Measurements from ENCODE around the gene SPDYE17.
"Not testable (repeated sequence)": the region's sequence is repeated elsewhere in the genome, so short reads cannot be mapped to it uniquely, and the experiment has no call there.

The SPDYE17 gene

GRCh38 chr7:77065869-77066268, 33.7 kb upstream of the SPDYE17 start:
- POLR2A ChIA-PET, DNase-seq, CTCF ChIA-PET: not testable (repeated sequence)

GRCh38 chr7:77063732-77064131, 31.6 kb upstream of the SPDYE17 start:
- H3K4me1 ChIP-seq (ENCODE audit: control extremely low read depth in 1 of 4, control insufficient read depth in 4 of 4, insufficient read depth in 4 of 4, low read length in 3 of 4); H3K27me3 ChIP-seq (replicated peaks in 2 of 5; ENCODE audit: control insufficient read depth in 4 of 5, insufficient read depth in 5 of 5, low read length in 4 of 5); H3K36me3 ChIP-seq (ENCODE audit: control insufficient read depth in 4 of 4, insufficient read depth in 4 of 4, low read length in 3 of 4); CTCF ChIA-PET; DNase-seq; H3K4me3 ChIP-seq (ENCODE audit: control insufficient read depth in 1 of 7, extremely low read depth in 1 of 7, insufficient read depth in 4 of 7, low read depth in 2 of 7, low read length in 6 of 7); H3K27ac ChIP-seq (ENCODE audit: insufficient read depth in 1 of 2, low read depth in 1 of 2, low read length in 2 of 2, poor library complexity in 1 of 2, severe bottlenecking in 2 of 2); H3K9me3 ChIP-seq (ENCODE audit: control extremely low read depth in 1 of 5, control insufficient read depth in 4 of 5, insufficient read depth in 2 of 5, low read depth in 1 of 5, low read length in 4 of 5); POLR2A ChIA-PET: not testable (repeated sequence)
- WGBS (ENCODE audit: insufficient coverage) = 100% methylated on average over 1 of the region's 4 CpGs

More at GRCh38 chr7:77065869-77066268, 33.7 kb upstream of the SPDYE17 start:
- not testable (repeated sequence) for H3K27ac ChIP-seq (ENCODE audit: insufficient read depth in 1 of 2, low read depth in 1 of 2, low read length in 2 of 2, poor library complexity in 1 of 2, severe bottlenecking in 2 of 2); H3K27me3 ChIP-seq (replicated peaks in 2 of 5; ENCODE audit: control insufficient read depth in 4 of 5, insufficient read depth in 5 of 5, low read length in 4 of 5); H3K4me1 ChIP-seq (ENCODE audit: control extremely low read depth in 1 of 4, control insufficient read depth in 4 of 4, insufficient read depth in 4 of 4, low read length in 3 of 4); H3K9me3 ChIP-seq (ENCODE audit: control extremely low read depth in 1 of 5, control insufficient read depth in 4 of 5, insufficient read depth in 2 of 5, low read depth in 1 of 5, low read length in 4 of 5); H3K36me3 ChIP-seq (ENCODE audit: control insufficient read depth in 4 of 4, insufficient read depth in 4 of 4, low read length in 3 of 4); H3K4me3 ChIP-seq (ENCODE audit: control insufficient read depth in 1 of 7, extremely low read depth in 1 of 7, insufficient read depth in 4 of 7, low read depth in 2 of 7, low read length in 6 of 7)
- WGBS (ENCODE audit: insufficient coverage) = 83% methylated on average over 3 of the region's 7 CpGs

GRCh38 chr7:77062557-77062956, 30.4 kb upstream of the SPDYE17 start, which contains the start of gene SPDYE18:
TSS of gene SPDYE18 (minus strand) at chr7:77062558. CDS start at chr7:77060512, 2,046 bp downstream.
- H3K27ac ChIP-seq (ENCODE audit: insufficient read depth in 1 of 2, low read depth in 1 of 2, low read length in 2 of 2, poor library complexity in 1 of 2, severe bottlenecking in 2 of 2); POLR2A ChIA-PET; H3K4me1 ChIP-seq (ENCODE audit: control extremely low read depth in 1 of 4, control insufficient read depth in 4 of 4, insufficient read depth in 4 of 4, low read length in 3 of 4); H3K36me3 ChIP-seq (ENCODE audit: control insufficient read depth in 4 of 4, insufficient read depth in 4 of 4, low read length in 3 of 4); DNase-seq; H3K9me3 ChIP-seq (ENCODE audit: control extremely low read depth in 1 of 5, control insufficient read depth in 4 of 5, insufficient read depth in 2 of 5, low read depth in 1 of 5, low read length in 4 of 5); H3K4me3 ChIP-seq (ENCODE audit: control insufficient read depth in 1 of 7, extremely low read depth in 1 of 7, insufficient read depth in 4 of 7, low read depth in 2 of 7, low read length in 6 of 7); CTCF ChIA-PET; H3K27me3 ChIP-seq (replicated peaks in 2 of 5; ENCODE audit: control insufficient read depth in 4 of 5, insufficient read depth in 5 of 5, low read length in 4 of 5): not testable (repeated sequence)
- no CpG with 5 or more reads among the region's 4 CpGs for WGBS (ENCODE audit: insufficient coverage)

GRCh38 chr7:77026349-77026748, 5.8 kb downstream of the SPDYE17 start:
- H3K36me3 ChIP-seq (ENCODE audit: control insufficient read depth in 4 of 4, insufficient read depth in 4 of 4, low read length in 3 of 4); POLR2A ChIA-PET; H3K27me3 ChIP-seq (replicated peaks in 2 of 5; ENCODE audit: control insufficient read depth in 4 of 5, insufficient read depth in 5 of 5, low read length in 4 of 5); CTCF ChIA-PET; H3K27ac ChIP-seq (ENCODE audit: insufficient read depth in 1 of 2, low read depth in 1 of 2, low read length in 2 of 2, poor library complexity in 1 of 2, severe bottlenecking in 2 of 2); H3K4me3 ChIP-seq (ENCODE audit: control insufficient read depth in 1 of 7, extremely low read depth in 1 of 7, insufficient read depth in 4 of 7, low read depth in 2 of 7, low read length in 6 of 7); H3K4me1 ChIP-seq (ENCODE audit: control extremely low read depth in 1 of 4, control insufficient read depth in 4 of 4, insufficient read depth in 4 of 4, low read length in 3 of 4); DNase-seq; H3K9me3 ChIP-seq (ENCODE audit: control extremely low read depth in 1 of 5, control insufficient read depth in 4 of 5, insufficient read depth in 2 of 5, low read depth in 1 of 5, low read length in 4 of 5): not testable (repeated sequence)
- WGBS (ENCODE audit: insufficient coverage) = no CpG with 5 or more reads among the region's 10 CpGs

- H3K27ac ChIP-seq (ENCODE audit: insufficient read depth in 1 of 2, low read depth in 1 of 2, low read length in 2 of 2, poor library complexity in 1 of 2, severe bottlenecking in 2 of 2); H3K36me3 ChIP-seq (ENCODE audit: control insufficient read depth in 4 of 4, insufficient read depth in 4 of 4, low read length in 3 of 4); H3K27me3 ChIP-seq (replicated peaks in 2 of 5; ENCODE audit: control insufficient read depth in 4 of 5, insufficient read depth in 5 of 5, low read length in 4 of 5); POLR2A ChIA-PET; H3K4me1 ChIP-seq (ENCODE audit: control extremely low read depth in 1 of 4, control insufficient read depth in 4 of 4, insufficient read depth in 4 of 4, low read length in 3 of 4); H3K9me3 ChIP-seq (ENCODE audit: control extremely low read depth in 1 of 5, control insufficient read depth in 4 of 5, insufficient read depth in 2 of 5, low read depth in 1 of 5, low read length in 4 of 5); CTCF ChIA-PET; H3K4me3 ChIP-seq (ENCODE audit: control insufficient read depth in 1 of 7, extremely low read depth in 1 of 7, insufficient read depth in 4 of 7, low read depth in 2 of 7, low read length in 6 of 7): not testable (repeated sequence)
- no CpG with 5 or more reads among the region's 16 CpGs for WGBS (ENCODE audit: insufficient coverage)
- peak in 1 of 3 donors; percentile 62 for DNase-seq
These were observed 22.0 kb downstream of the SPDYE17 start for GRCh38 chr7:77010074-77010680.

- H3K36me3 ChIP-seq (ENCODE audit: control insufficient read depth in 4 of 4, insufficient read depth in 4 of 4, low read length in 3 of 4); H3K9me3 ChIP-seq (ENCODE audit: control extremely low read depth in 1 of 5, control insufficient read depth in 4 of 5, insufficient read depth in 2 of 5, low read depth in 1 of 5, low read length in 4 of 5); CTCF ChIA-PET; H3K4me1 ChIP-seq (ENCODE audit: control extremely low read depth in 1 of 4, control insufficient read depth in 4 of 4, insufficient read depth in 4 of 4, low read length in 3 of 4); H3K27me3 ChIP-seq (replicated peaks in 2 of 5; ENCODE audit: control insufficient read depth in 4 of 5, insufficient read depth in 5 of 5, low read length in 4 of 5); H3K27ac ChIP-seq (ENCODE audit: insufficient read depth in 1 of 2, low read depth in 1 of 2, low read length in 2 of 2, poor library complexity in 1 of 2, severe bottlenecking in 2 of 2); POLR2A ChIA-PET; H3K4me3 ChIP-seq (ENCODE audit: control insufficient read depth in 1 of 7, extremely low read depth in 1 of 7, insufficient read depth in 4 of 7, low read depth in 2 of 7, low read length in 6 of 7): not testable (repeated sequence)
- WGBS (ENCODE audit: insufficient coverage) = 97% methylated on average over 8 of the region's 10 CpGs
- DNase-seq = peak in 1 of 3 donors; percentile 24
These were observed 24.2 kb downstream of the SPDYE17 start for GRCh38 chr7:77008000-77008399.

- CTCF ChIA-PET = not testable (repeated sequence)
These were observed 25.7 kb downstream of the SPDYE17 start for GRCh38 chr7:77006127-77007110.

More at GRCh38 chr7:77006127-77007110, 25.7 kb downstream of the SPDYE17 start:
- H3K4me1 ChIP-seq (ENCODE audit: control extremely low read depth in 1 of 4, control insufficient read depth in 4 of 4, insufficient read depth in 4 of 4, low read length in 3 of 4); H3K27me3 ChIP-seq (replicated peaks in 2 of 5; ENCODE audit: control insufficient read depth in 4 of 5, insufficient read depth in 5 of 5, low read length in 4 of 5); H3K4me3 ChIP-seq (ENCODE audit: control insufficient read depth in 1 of 7, extremely low read depth in 1 of 7, insufficient read depth in 4 of 7, low read depth in 2 of 7, low read length in 6 of 7); H3K36me3 ChIP-seq (ENCODE audit: control insufficient read depth in 4 of 4, insufficient read depth in 4 of 4, low read length in 3 of 4); POLR2A ChIA-PET; H3K27ac ChIP-seq (ENCODE audit: insufficient read depth in 1 of 2, low read depth in 1 of 2, low read length in 2 of 2, poor library complexity in 1 of 2, severe bottlenecking in 2 of 2); H3K9me3 ChIP-seq (ENCODE audit: control extremely low read depth in 1 of 5, control insufficient read depth in 4 of 5, insufficient read depth in 2 of 5, low read depth in 1 of 5, low read length in 4 of 5); DNase-seq: not testable (repeated sequence)
- WGBS (ENCODE audit: insufficient coverage) = 95% methylated on average over 2 of the region's 22 CpGs

Measured in common myeloid progenitor, CD34-positive (primary cell).